Adrenal gland (tissue), 12 donors: ENCODE data around the gene CFAP69. TPM values are rescaled to one million over a fixed set of nuclear protein-coding genes. Genes with fewer than 3 reads are reported as not detected.

Experiments
- DNase-seq, 7 donors: peaks; one replicate each; pipeline ENCODE4 v3.0.0-alpha.2; 2019 to 2020
- H3K27ac ChIP-seq, 5 donors: fragments of 200-600 bp; sonication (generic) in 4 of 5; 1 replicate in 3 of 5; 2 replicates in 2 of 5; pipeline versions ENCODE4 v1.5.1 to v1.8.0; 2016 to 2020; ENCODE audit warnings: mild to moderate bottlenecking in 1 of 5
- H3K27me3 ChIP-seq: fragments of 200-600 bp; 2 replicates; pipeline ENCODE4 v1.8.0; 2021
- H3K36me3 ChIP-seq, 2 donors: fragments of 200-600 bp; replicated peaks in 1 of 2; 1 replicate in 1 of 2; 2 replicates in 1 of 2; pipeline versions ENCODE4 v1.5.1 to v1.8.0; 2018 to 2022
- H3K4me1 ChIP-seq, 2 donors: fragments of 200-600 bp; replicated peaks in 1 of 2; 1 replicate in 1 of 2; 2 replicates in 1 of 2; pipeline versions ENCODE4 v1.5.1 to v1.8.0; 2018 to 2021
- H3K4me3 ChIP-seq, 4 donors: fragments of 200-600 bp; sonication (generic) in 3 of 4; one replicate each; pipeline ENCODE4 v1.5.1; 2016 to 2018
- H3K9me3 ChIP-seq, 3 donors: fragments of 200-600 bp; sonication (generic) in 1 of 3; replicated peaks in 1 of 3; 1 replicate in 2 of 3; 2 replicates in 1 of 3; pipeline versions ENCODE4 v1.5.1 to v1.8.0; 2016 to 2021
- CTCF ChIP-seq, 6 experiments: fragments of 450-650 bp in 4 of 6; fragments of 200-600 bp in 2 of 6; sonication (generic) in 1 of 6; IDR thresholded peaks; 1 replicate in 5 of 6; 2 replicates in 1 of 6; pipeline versions ENCODE4 v1.5.1 to v1.8.0; 2016 to 2021; ENCODE audit warnings: antibody characterized with exemption in 6 of 6, mild to moderate bottlenecking in 2 of 6, moderate library complexity in 1 of 6
- POLR2A ChIP-seq, 2 donors: fragments of 450-650 bp; IDR thresholded peaks; one replicate each; pipeline ENCODE4 v1.6.1; 2017; ENCODE audit warnings: antibody characterized with exemption in 2 of 2, mild to moderate bottlenecking in 2 of 2, moderate library complexity in 1 of 2
- WGBS, 4 donors: extraction: QIAGEN DNeasy Blood & Tissue Kit in 2 of 4; methylation state at CpG; one replicate each; pipeline versions ENCODE4 v1.1.5 to v1.1.7; 2013 to 2017; 5-methylcytosine and 5-hydroxymethylcytosine counted together
- intact Hi-C, 2 donors: fragments of 100-400 bp; cut with DNase I; formaldehyde crosslinking; loops; one replicate each; pipeline versions ENCODE4 v1.14.1 to v1.15.0; 2022 to 2023
- polyA plus RNA-seq, 3 donors: library from polyadenylated mRNA; stranded (reverse); fragments of 200-250 nt in 2 of 3; fragments of 350-450 nt in 1 of 3; fragmentation: Illumina TruSeq in 1 of 3; extraction: RNeasy Lipid Tissue Mini Kit (QIAGEN cat#74804) in 1 of 3; gene quantifications; one replicate each; pipeline ENCODE4 v1.2.3, GENCODE V29; 2013 to 2014
- total RNA-seq, 9 donors: library from RNA; depleted of rRNA in 4 of 9; stranded (reverse); fragments of >200 nt in 4 of 9; fragments of 120-200 nt in 1 of 9; fragmentation: NEBNext Ultra II Directional in 1 of 9; extraction: Animal tissue kit (Norgen Biotek cat#: 25700) in 1 of 9; gene quantifications; one replicate each; pipeline versions ENCODE4 v1.1.0 to v1.2.4, GENCODE V29; 2013 to 2023
- donor health status: healthy with polysubstance abuse.
- donor health status: Bipolar disorder and iron deficiency.
- donor health status: DM: yes; HTN: yes; CAD: no.
- donor health status: DM: no; HTN: no; CAD: no.
- donor health status: DM: no; HTN: no; CAD: no.
- donor health status: DM: yes; HTN: yes; CAD: no.

The CFAP69 gene
- total and polyA plus RNA-seq, 12 donors, result 0.42 to 10.2 (median 4.4) TPM

- Histone ChIP-seq H3K27ac (no peak overlapping the region), H3K36me3 (no peaks in the 10 kb centered on the region), H3K4me3 (no peak overlapping the region), H3K4me1 (no peaks in the 10 kb centered on the region), H3K27me3 (no peaks in the 10 kb centered on the region), H3K9me3 (no peaks in the 10 kb centered on the region)
- WGBS, 4 donors, result 84 to 88% (median 85%) methylated on average over 1 of the region's 1 CpG
- DNase-seq, result no peak
- intact Hi-C loops, result no loop called here
- TF ChIP-seq POLR2A (IDR thresholded peaks at IDR 0.05), result no peak
- TF ChIP-seq CTCF (IDR thresholded peaks at IDR 0.05), result no peak
Observed at GRCh38 chr7:90238583-90238982, 6.4 kb upstream of the CFAP69 start.

GRCh38 chr7:90239050-90239449, 5.9 kb upstream of the CFAP69 start:
- no peaks in the 10 kb centered on the region for H3K4me1 ChIP-seq
- no peak overlapping the region for H3K4me3 ChIP-seq
- 74 to 93% (median 88%) methylated on average over 3 of the region's 3 CpGs for WGBS, 4 donors
- intact Hi-C loops, result no loop called here
- TF ChIP-seq CTCF (IDR thresholded peaks at IDR 0.05) (no peak), POLR2A (IDR thresholded peaks at IDR 0.05) (no peak)
- H3K27ac ChIP-seq, result no peak overlapping the region
- no peaks in the 10 kb centered on the region for H3K36me3 ChIP-seq
- no peak for DNase-seq
- H3K9me3 ChIP-seq, result no peaks in the 10 kb centered on the region
- H3K27me3 ChIP-seq, result no peaks in the 10 kb centered on the region

GRCh38 chr7:90239625-90240228, 5.2 kb upstream of the CFAP69 start:
- Histone ChIP-seq H3K4me1 (peaks cover 0 to 4% of the 10 kb centered on the region in 2 donors), H3K36me3 (no peaks in the 10 kb centered on the region), H3K27ac (no peak overlapping the region), H3K27me3 (no peaks in the 10 kb centered on the region), H3K9me3 (no peaks in the 10 kb centered on the region), H3K4me3 (no peak overlapping the region)
- DNase-seq, result no peak
- WGBS, 4 donors, result 75 to 84% (median 81%) methylated on average over 9 of the region's 9 CpGs
- no peak for TF ChIP-seq CTCF (IDR thresholded peaks at IDR 0.05)
- no peak for TF ChIP-seq POLR2A (IDR thresholded peaks at IDR 0.05)
- intact Hi-C loops, result loop anchor here (10.0 kb wide), 2 partner anchors 85 to 185 kb away; partner anchors contain the start of gene STEAP1 (in 1 of the 2)

GRCh38 chr7:90242369-90243168, 2.4 kb upstream of the CFAP69 start:
- Histone ChIP-seq H3K4me1 (peaks cover 0 to 15% of the 10 kb centered on the region in 2 donors), H3K27ac (no peak overlapping the region), H3K9me3 (no peaks in the 10 kb centered on the region), H3K36me3 (no peaks in the 10 kb centered on the region), H3K27me3 (no peaks in the 10 kb centered on the region), H3K4me3 (no peak overlapping the region)
- DNase-seq, result no peak
- 72 to 89% (median 82%) methylated on average over 3 of the region's 3 CpGs for WGBS, 4 donors
- TF ChIP-seq CTCF (IDR thresholded peaks at IDR 0.05) (no peak), POLR2A (IDR thresholded peaks at IDR 0.05) (no peak)
- intact Hi-C loops, result loop anchor here (10.0 kb wide), 2 partner anchors 88 to 182 kb away; partner anchors contain the start of gene STEAP1 (in 1 of the 2)
